HEK293 (cell line): ENCODE results near the gene NIPBL.

Source experiments
- TF ChIP-seq, protein P1 (sequence below): fragments of 450-650 bp; formaldehyde crosslinking; IDR thresholded peaks from 2 replicates; pipeline ENCODE4 v1.5.1; 2016; ENCODE audit warnings: missing biosample characterization, missing genetic modification characterization
- TF ChIP-seq, protein P2 (sequence below): fragments of 450-650 bp; formaldehyde crosslinking; IDR thresholded peaks from 2 replicates; pipeline ENCODE4 v1.5.1; 2016; ENCODE audit warnings: missing biosample characterization, missing genetic modification characterization
- TF ChIP-seq, protein P3 (sequence below): fragments of 450-650 bp; formaldehyde crosslinking; IDR thresholded peaks from 2 replicates; pipeline ENCODE4 v1.5.1; 2016; ENCODE audit warnings: missing biosample characterization, missing genetic modification characterization

DNA sequence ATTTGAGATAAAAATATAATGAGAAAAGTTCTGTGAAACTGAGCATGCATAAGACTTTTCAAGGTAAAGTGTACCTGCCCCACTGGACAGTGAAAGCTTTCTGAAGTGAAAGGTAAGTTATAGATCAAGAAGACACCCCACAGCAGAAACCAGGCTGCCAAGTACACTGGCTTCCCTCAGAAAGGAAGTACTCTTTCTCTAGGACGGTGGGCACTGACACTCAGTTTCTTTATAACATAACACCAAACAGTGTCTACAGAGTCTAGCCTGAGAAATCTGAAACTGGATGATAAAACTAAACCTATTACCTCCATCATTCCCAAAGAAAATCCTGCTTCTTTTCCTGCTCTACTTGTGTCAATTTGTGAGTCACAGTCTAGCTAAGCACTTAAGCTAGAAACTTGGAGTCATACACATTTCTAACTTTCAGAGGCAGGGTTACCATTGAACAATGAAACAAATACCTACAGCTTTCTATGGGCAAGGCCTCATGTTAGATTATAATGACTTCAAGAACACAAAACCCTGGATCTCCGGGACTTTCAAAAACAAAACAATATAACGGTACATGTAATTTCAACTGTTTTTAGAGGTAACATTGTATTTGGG, 235.9 kb downstream of the NIPBL start:
- TF ChIP-seq, protein P1, sequence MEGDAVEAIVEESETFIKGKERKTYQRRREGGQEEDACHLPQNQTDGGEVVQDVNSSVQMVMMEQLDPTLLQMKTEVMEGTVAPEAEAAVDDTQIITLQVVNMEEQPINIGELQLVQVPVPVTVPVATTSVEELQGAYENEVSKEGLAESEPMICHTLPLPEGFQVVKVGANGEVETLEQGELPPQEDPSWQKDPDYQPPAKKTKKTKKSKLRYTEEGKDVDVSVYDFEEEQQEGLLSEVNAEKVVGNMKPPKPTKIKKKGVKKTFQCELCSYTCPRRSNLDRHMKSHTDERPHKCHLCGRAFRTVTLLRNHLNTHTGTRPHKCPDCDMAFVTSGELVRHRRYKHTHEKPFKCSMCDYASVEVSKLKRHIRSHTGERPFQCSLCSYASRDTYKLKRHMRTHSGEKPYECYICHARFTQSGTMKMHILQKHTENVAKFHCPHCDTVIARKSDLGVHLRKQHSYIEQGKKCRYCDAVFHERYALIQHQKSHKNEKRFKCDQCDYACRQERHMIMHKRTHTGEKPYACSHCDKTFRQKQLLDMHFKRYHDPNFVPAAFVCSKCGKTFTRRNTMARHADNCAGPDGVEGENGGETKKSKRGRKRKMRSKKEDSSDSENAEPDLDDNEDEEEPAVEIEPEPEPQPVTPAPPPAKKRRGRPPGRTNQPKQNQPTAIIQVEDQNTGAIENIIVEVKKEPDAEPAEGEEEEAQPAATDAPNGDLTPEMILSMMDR, result no peak
- TF ChIP-seq, protein P2, sequence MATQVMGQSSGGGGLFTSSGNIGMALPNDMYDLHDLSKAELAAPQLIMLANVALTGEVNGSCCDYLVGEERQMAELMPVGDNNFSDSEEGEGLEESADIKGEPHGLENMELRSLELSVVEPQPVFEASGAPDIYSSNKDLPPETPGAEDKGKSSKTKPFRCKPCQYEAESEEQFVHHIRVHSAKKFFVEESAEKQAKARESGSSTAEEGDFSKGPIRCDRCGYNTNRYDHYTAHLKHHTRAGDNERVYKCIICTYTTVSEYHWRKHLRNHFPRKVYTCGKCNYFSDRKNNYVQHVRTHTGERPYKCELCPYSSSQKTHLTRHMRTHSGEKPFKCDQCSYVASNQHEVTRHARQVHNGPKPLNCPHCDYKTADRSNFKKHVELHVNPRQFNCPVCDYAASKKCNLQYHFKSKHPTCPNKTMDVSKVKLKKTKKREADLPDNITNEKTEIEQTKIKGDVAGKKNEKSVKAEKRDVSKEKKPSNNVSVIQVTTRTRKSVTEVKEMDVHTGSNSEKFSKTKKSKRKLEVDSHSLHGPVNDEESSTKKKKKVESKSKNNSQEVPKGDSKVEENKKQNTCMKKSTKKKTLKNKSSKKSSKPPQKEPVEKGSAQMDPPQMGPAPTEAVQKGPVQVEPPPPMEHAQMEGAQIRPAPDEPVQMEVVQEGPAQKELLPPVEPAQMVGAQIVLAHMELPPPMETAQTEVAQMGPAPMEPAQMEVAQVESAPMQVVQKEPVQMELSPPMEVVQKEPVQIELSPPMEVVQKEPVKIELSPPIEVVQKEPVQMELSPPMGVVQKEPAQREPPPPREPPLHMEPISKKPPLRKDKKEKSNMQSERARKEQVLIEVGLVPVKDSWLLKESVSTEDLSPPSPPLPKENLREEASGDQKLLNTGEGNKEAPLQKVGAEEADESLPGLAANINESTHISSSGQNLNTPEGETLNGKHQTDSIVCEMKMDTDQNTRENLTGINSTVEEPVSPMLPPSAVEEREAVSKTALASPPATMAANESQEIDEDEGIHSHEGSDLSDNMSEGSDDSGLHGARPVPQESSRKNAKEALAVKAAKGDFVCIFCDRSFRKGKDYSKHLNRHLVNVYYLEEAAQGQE, result no peak
- TF ChIP-seq, protein P3, sequence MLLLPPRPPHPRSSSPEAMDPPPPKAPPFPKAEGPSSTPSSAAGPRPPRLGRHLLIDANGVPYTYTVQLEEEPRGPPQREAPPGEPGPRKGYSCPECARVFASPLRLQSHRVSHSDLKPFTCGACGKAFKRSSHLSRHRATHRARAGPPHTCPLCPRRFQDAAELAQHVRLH (tag by site-specific recombination), result no peak
